ENCODE measurements around the gene DMD.
A peak's percentile ranks its signal among the peaks of the same experiment; 100 is the strongest.
"Not testable (repeated sequence)": the region's sequence is repeated elsewhere in the genome, so short reads cannot be mapped to it uniquely, and the experiment has no call there.

The DMD gene

DNA sequence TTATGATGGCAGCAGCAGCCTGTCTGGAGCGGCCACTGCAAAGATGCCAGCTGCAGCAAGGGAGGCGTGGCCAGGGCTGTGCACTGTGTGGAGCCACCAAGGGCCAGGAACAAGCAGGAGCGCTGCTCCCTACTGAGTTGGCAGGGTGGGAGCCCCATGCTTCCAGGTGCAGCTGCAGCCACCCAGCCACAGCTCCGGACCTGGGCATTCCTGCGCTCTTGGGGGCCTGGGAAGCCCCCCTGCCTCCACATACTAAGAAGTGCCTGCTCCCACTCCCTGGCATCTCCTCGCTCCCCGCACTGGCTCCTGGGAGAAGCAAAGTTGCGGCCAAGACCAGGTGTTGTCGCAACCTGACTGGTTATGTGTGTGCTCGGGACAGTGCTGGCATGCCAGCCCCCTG is 619.8 kb downstream of the DMD start:
- DNase-seq = no peak

DNA sequence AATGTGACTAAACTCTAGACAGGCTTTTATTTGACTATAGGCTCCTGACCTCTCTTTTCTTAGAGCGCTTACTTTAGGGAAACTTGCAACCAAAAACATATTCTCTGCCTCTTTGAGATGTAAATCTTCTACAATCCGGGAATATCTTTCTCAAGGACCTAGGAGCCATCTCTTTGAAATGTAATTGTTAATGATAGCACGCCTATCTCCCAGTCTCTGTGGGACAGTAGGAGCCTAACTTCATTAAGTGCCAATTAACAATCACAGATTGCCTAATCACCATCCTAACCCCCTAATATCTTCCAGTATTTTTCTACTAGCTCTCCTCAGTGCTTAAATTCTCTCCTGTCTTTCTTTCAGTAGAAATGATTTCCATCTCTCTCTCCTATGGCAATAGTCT is 628.6 kb downstream of the DMD start:
- DNase-seq = no peak

DNA sequence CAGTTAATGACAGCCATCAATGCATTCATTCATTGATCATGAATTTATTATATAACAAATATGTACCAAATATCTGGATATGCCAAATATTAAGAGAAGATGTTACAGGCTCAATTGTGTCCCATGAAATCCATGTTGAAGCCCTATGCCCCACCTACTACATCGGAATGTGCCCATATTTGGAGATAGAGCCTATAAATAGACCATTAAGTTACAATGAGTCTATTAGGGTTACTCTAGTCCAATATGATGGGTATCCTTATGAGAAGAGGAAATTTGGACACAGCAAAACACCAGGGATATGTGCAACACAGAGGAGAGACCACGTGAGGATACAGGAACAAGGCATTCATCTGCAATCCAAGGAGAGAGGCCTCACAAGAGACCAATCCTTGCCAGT is 634.5 kb downstream of the DMD start:
- no peak for DNase-seq

DNA sequence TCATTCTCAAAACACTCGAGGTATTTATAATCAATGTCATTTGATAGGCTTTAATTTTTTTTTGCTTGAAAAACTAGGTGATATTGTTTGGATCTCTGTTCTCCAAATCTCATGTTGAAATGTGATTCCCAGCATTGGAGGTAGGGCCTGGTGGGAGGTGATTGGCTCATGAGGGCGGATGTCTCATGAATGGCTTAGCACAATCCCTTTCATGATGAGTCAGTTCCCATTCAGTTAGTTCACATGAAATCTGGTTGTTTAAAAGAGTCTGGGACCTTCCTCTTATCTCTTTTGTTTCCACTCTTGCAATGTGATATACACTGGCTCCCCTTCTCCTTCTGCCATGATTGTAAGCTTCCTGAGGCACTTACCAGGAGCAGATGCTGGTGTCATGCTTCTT is 638.7 kb downstream of the DMD start:
- DNase-seq = no peak

DNA sequence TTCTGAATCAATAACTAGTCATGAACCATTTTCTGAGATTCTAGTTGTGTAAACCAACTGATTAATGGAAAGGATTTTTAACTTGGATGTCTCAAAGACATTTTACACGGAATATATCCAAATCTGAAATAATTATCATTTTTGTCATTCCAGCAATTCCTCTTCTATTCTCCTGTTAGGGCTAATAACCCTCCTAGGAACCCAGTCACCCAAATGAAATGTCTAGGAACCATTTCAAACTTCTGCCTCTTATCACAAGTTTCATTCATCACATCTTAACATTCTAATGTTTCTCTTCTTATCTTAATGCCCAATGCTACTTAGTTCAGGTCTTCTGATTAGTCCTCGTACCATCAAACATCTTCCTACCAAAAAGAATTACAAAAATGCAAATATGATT is 639.8 kb downstream of the DMD start:
- DNase-seq = no peak

DNA sequence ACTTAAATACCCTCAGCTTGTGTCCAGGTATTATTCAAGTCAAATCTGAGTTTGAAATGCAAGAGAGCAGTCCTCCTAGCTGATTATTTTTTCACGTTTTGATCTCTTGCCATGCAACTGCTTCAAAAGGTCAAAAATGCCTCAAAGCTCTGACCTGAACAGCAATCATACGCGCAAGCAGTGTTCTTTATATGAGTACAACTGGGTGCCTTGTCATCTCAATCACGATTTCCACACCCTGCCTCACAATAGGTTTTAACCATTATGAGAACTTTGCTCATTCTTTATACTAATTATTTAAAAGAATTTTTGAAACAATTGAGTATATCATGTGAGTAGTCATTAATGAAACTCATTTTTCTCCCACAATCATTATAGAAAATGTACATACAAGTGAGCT is 649.1 kb downstream of the DMD start:
- DNase-seq = no peak

DNA sequence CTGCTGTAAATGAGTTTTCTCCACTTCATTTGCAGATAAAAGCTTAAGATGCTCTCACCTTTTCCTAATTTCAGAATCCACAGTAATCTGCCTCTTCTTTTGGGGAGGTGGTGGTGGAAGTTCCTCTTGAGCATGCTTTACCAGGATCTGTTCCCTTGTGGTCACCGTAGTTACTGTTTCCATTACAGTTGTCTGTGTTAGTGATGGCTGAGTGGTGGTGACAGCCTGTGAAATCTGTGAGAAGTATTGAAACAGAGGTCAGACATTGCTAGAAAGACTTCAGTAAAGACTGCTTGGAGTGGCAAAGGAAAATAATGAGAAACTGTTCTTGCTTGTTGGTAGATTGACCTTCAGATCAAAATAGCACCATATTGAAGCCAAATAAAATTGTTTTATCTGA is 666.2 kb downstream of the DMD start:
- no peak for DNase-seq

DNA sequence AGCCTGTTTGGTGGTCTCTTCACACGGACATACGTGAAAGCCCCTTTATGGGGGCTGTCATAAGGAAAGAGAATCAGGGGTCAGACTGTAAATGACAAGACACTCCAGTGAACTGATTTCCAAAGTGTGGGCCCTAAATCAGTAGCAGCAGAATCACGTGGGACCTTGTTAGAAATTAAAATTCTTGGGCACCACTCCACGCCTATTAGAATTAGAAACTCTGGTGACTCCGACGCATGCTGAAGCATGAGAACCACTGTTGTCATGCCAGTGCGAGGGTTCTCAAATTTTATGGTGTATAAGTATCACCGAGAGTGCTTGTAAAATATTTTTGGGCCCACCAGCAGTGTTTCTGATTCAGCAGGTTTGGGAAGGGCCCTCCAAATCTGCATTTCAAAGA is 672.8 kb downstream of the DMD start:
- no peak for DNase-seq

DNA sequence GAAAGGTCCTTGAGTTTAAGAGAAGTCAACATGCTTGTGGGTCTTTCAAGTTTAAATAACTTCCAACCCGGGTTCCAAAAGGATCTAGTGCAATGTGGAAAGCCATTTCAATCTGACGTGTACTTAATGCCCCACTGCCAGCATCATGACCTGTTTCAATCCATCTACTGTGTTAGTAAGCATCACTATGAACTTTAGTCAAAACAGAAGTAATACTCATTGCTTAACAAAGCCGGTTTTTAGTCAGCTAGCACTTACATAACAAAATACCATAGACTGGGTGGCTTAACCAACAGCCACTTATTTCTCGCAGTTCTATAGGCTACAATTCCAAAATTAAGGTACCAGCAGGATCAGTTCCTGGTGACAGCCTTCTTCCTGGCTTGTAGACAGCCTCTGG is 677.5 kb downstream of the DMD start:
- DNase-seq = no peak

DNA sequence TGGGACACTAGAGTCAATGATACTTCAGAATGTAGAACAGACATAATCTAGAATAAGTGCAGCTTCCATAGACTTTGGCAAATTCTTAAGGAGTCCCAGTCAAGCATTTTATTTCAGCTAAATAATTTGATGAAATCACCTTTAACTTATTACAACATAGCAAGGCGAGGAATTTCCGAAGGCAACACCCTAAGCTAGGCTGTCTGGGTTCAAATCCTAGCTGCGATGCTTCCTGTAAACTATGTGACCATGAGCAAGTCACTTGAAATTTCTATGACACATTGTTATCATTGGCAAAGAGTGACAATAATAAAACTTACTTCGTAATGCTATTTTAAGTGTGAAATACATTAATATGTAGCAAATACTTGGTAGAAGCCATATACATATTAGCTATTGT is 679.1 kb downstream of the DMD start:
- DNase-seq = no peak

DNA sequence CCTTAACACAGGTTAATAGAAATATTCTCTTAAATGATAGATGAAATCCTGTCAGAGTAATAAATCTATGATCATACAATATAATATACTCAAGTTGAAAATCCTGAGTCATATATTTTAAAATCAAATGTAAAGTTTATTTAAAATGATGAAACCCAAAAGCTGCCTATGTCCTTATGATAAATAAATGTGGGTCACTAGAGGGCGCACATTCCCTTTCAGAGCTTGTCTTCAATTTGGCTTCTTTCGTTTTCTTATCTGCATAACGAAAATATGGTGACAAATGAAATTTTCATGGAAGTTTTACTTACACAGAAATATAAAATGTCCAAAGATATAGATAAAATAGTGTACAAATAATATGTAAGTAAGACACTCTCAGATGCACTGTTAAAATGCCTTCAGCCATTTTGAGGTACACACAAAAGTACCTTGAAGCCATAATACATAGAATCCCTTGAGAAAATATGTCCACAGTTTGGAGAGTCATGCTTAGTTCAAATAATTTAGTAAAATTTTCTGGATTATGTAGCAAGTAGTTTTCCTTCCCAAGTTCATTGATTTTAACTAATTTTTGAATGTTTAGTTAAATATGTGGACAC is 680.4 kb downstream of the DMD start:
- peak; percentile 0 to 50 for DNase-seq

DNA sequence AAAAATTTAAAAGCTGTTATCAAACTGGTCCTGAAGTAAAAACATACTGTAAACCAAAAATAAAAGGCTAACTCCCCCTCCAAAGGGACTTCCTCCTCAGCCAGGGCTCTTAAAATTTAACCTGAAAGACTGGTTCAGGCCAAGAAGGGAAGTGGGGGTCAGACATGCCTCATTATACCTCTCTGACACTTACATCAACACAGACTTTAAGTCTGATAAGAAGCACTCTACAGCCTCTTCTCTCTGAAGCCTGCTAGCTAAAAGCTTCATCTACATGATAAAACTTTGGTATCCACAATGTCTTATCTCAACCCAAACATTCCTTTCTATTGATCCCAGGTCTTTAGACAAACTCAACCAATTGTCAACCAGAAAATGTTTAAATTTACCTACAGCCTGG is 682.9 kb downstream of the DMD start:
- not testable (repeated sequence) for DNase-seq

DNA sequence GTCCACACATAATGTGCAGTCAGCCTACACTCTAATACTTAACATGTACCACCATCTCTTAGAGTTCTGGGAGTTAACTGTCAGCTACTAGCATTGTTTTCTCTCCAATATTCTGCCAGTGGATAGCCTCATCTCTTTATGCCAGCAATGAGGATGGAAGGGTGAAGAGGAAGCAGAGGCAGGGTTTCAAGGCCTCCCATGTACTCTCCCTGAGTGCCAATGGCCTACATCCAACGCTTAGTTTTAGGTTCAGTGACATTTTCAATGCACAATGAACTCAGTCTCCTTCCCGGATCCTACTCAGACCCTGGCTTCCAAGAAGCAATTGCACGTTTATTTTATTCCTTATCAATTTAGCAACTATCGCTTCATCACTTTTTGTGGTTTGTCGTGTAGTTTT is 686.1 kb downstream of the DMD start:
- DNase-seq = no peak

DNA sequence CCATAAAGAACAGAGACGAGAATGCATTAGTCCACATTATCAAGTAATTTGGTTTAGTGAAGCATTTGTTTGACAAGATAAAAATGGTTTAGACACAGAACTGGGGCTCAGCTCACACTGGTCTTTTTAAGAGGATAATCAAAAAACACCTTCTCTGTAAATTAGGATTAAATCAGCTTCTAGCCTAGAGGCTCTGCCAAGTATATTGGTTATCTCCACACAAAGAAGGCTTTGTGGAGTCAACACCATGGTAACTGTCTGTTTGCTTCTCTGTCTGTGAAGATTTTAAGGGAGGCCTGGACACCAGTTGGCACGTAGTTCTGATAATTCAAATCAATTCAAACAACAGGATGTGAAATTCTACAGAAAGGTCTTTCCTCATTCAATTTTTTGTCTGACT is 687.0 kb downstream of the DMD start:
- DNase-seq = no peak

DNA sequence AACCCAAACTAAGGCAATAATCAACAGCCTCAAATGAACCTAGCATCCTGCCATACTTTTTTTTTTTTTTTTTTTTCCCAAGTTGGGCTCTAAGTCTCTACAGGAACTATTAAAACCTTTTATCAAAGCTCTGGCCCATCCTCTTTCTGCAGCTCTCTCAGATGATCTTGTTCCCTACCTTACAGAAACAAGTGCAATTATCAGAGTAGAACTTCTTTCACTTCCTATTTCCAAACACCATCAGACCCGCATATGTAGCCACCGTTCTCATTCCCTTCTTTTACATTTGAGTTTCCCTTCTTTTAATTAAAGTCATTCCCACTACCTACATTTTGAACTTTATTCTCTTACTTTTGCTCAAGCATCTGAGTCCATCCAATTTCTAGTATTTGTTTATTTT is 690.6 kb downstream of the DMD start:
- DNase-seq = no peak

DNA sequence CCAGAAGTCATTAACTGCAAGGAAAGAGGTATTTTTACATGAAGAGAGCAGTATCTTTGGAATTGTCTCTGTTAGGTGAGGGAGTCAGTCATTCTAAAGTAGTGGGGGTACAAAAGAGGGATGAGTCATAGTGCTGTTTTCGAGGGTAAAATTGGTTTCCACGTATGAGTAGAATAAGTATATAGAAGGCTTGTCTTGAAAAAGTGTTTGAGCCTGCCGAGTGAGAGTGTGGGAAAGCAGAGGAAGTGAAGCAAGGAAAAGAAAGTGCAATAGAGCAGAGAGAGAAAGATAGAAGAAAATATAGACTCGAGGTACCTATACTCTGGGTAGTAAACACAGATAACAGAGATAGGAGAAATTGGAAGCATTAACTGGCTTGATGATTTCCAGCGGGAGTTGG is 696.4 kb downstream of the DMD start:
- DNase-seq = no peak

DNA sequence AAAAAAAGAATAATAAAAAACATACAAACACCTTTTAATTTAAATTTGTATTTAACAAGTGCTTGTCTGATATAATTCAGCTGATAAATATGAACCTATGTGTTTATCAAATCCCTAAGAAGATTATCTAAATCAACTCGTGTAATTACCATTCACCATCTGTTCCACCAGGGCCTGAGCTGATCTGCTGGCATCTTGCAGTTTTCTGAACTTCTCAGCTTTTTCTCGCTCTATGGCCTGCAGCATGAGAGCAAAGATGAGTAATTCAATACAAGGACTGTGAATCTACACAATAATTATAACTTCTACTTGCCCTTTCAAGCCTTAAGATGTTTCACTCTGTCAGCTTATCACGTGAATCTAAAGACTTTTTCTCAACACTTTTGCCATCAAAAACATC is 709.7 kb downstream of the DMD start:
- no peak for DNase-seq

DNA sequence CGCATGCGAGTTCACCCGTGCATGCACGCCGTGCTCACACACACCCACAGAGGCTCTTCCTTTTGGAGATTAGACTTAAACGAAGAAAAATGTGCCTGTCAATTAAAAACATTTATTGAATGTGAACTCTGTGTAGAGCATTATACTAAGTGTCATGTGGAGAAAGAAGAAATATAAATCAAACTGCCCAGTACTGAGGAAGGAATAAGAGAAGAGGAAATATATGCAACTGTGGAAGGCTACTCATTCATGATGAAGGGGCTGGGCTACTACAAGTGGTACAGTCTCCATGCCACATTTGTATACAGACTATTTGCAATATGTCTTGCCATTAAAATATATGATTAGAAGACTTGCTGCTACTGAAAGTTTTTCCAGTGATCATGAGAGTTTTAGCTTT is 714.7 kb downstream of the DMD start:
- no peak for DNase-seq

DNA sequence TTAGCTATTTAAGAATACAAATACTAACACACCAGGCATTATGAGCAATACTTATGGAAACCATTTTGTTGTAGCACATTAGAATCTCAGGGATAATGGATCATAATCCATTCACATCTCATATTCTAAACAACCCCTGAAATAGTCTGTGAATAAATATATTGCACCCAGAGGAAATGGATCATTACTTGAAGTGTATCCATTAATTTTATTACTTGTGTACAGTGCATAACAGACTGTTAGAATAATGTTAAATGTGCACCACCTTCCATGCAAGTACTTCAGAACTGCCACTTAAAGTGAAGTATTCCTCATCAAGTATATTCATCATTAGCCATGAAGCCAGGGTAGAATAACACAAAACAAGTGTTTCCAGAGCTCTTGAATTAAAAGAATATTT is 715.5 kb downstream of the DMD start:
- DNase-seq = no peak

DNA sequence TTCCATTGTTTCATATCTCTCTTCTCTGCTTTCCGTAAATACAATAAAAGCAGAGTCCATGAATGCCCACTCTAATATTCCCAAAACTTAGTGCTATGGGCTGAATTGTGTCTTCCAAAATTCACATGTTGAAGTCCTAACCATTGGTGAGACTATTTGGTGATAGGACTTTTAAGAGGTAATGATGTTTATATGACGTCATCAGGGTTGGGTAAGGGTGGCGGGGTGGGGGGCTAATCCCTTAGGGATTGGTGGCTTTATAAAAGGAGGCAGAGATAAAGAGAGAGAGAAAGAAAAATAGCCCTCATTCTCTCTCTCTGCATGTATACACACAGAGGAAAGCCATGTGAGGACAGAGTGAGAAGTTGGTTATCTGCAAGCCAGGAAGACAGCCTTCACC is 722.2 kb downstream of the DMD start:
- DNase-seq = no peak

DNA sequence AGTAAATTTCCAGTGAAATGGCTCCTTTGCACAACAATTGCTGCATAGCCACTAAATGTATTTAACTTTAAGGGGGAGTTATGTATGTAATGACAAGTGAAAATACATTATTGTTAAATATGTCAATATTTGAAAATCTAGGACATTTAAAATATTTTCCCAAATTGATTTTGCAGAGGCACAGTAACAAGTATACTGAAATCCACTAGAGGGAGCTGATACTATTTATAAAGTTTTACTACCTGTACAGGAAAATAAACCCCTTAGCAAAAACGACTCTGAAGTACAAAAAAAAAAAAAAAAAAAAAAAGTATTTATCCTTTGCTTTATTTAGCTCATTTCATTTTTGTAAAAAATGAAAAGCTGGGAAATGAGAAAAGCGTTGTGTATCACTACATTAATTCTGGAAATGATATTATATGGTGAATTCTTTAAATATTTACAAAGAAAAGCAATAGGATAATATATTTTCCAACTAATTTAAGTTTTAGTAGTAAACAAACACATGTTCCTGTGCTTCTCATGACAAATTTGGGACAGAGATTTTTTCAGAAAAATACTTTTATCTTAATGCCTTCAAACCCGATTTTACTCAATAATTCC is 727.7 kb downstream of the DMD start:
- no peak for DNase-seq

DNA sequence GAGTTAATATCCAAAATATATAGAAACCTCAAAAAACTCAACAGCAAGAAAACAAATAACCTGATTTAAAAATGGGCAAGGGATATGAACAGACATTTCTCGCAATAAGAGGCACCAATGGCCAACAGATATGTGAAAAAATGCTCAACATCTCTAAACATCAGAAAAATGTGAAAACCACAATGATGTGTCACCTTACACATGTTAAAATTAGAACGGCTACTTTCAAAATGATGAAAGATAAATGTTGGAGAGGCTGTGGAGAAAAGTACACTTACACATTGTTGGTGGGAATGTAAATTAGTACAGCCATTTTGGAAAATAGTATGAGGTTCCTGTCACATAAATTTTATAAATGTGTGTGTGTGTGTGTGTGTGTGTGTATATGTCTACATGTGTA is 731.3 kb downstream of the DMD start:
- DNase-seq = no peak

DNA sequence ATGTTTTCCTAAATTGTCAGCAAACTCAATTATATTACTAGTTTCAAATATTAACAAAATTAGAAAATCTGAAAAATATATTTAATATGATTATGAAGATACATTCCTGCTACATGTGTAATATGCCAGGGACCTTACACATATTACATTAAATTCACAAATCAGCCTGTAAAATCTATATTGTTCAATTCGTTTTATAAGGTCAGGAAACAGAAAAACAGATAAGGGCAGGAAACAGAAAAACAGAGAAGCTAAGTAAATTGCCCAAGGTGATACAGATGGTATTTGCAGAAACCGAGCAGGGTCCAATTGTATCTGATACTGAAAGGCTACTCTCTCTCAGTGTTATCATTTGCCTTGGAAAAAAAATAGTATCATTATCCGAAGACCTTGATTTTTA is 739.0 kb downstream of the DMD start:
- no peak for DNase-seq

DNA sequence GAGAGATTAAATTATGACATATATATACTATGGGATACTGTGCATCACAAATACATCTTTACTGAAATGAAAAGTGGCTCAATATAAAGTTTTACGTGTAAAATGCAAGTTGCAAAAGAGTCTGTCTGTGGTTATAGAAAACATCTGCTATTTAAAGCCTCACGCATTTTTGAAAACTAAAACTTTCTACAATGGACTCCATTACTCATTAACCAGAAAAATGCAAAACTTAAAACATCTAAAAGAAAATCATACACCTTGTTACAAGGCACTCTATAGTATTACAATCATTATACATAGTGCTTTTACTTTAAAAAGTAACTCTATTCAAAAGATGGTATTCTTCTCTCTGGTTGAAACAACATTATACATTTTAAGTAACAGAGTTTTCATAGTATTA is 755.6 kb downstream of the DMD start:
- DNase-seq = no peak

DNA sequence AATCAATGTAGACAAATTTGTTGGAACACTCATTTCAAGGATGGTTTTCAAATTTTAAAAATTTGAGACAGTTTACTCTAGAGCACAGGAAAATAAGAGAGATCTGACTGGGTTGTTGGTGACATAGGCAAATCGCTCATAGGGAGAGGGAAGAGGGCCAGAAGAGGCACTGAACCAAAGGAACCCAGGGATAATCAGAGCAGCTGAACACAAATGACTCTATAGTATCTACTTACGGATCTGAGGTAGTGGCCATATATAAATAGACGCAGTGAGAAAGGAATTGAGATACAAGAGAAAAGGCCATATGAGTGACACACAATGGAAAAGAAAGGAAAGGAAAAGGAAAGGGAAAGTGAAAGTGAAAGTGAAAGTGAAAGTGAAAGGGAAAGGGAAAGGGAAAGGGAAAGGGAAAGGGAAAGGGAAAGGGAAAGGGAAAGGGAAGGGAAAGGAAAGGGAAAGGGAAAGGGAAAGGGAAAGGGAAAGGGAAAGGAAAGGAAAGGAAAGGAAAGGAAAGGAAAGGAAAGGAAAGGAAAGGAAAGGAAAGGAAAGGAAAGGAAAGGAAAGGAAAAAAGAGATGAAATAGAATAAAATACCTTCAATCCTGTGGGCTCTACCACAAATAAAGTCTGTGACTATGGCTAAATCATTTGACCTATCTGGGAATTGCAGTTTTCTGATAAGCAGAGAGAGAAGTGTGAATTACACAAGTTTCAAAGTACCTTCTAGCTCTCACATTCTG is 759.2 kb downstream of the DMD start:
- DNase-seq = no peak

All from inflammatory macrophage treated with lipopolysaccharide for 1 hour (primary cell).